Head of caudate nucleus (tissue), 42 donors: ENCODE data around the gene GPR183.

Experiments
- DNase-seq, 42 donors: peaks; one replicate each; pipeline versions ENCODE4 v3.0.0 to v3.0.0-alpha.2; 2020 to 2021; ENCODE audit warnings: mixed read lengths in 7 of 42
- intact Hi-C: fragments of 100-400 bp; cut with DNase I; formaldehyde crosslinking; loops from one replicate; pipeline ENCODE4 v1.15.0; 2022

The GPR183 gene

GRCh38 chr13:99301056-99301838 is 6.0 kb downstream of the GPR183 start:
- DNase-seq, result no peak

GRCh38 chr13:99299920-99300341 is 7.3 kb downstream of the GPR183 start:
- intact Hi-C loops, result no loop called here
- no peak for DNase-seq

More at GRCh38 chr13:99301056-99301838, 6.0 kb downstream of the GPR183 start:
- intact Hi-C loops, result no loop called here

GRCh38 chr13:99299256-99299919 is 7.8 kb downstream of the GPR183 start:
- no peak for DNase-seq
- intact Hi-C loops, result no loop called here

DNA sequence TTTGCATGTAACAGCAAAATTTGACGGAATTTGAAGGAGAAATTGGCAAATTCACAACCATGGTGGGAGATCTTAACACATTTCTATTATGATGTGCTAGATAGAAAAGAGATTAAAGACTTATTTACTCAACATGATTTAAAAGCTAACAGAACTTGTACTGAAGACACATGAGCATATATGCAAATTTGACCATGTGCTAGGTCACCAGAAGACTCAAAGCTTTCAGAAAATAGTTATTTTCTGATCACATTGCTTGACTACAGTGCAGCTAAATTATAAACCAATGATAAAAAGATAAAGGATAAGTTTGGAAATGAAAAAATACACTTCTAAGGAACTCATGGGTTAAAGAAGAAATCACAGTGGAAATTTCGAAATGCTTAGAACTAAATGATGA is 9.1 kb downstream of the GPR183 start:
- DNase-seq, result no peak
- intact Hi-C loops, result no loop called here

- DNase-seq, result no peak
- intact Hi-C loops, result no loop called here
Measured at GRCh38 chr13:99297331-99297730, 9.9 kb downstream of the GPR183 start.

- DNase-seq, result no peak
- intact Hi-C loops, result no loop called here
Measured at GRCh38 chr13:99296398-99296797, 10.8 kb downstream of the GPR183 start.

- intact Hi-C loops, result no loop called here
Measured at GRCh38 chr13:99295488-99296252, 11.5 kb downstream of the GPR183 start.

DNA sequence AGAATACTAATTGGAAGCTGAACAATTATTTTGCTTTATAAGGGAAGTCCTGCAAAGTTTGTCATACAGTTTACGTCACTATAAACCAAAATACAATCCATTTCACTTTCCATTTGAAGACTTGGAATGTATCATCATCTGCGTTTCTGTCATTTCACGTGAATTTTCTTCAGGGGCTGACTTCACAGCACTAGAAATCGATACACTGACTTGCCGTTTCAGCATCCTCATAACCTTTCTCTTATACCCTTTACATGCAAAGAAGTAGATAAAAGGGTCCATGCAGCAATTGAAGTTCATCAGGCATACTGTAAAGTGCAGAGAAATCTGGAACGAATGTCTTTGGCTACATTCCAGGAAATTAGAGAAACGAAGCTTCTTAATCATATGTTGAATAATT is 12.2 kb downstream of the GPR183 start:
- intact Hi-C loops, result no loop called here

More at GRCh38 chr13:99295488-99296252, 11.5 kb downstream of the GPR183 start:
- DNase-seq, result no peak

GRCh38 chr13:99294198-99294597 is 13.0 kb downstream of the GPR183 start:
- intact Hi-C loops, result no loop called here
- no peak for DNase-seq

More for the DNA sequence above, 12.2 kb downstream of the GPR183 start:
- DNase-seq, result no peak

DNA sequence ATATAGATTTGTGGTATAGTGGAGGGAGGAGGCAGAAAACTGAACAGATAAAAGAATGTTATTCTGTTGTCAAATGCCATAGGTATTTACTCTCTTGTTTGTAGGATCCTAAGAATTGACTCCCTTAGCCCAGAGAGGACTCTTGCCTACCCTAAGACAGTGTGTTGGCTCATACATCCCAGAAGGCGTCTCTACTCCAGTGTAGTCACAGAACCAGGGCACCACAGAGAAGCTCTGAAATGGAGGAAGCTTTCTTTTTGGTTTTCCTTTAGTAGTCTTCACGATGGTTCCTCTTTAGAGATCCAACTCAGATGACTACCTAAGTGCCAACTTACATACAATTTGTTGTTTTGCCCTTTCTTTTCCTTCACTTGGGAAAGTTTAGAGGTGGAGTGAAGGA is 14.0 kb downstream of the GPR183 start:
- intact Hi-C loops, result no loop called here
- DNase-seq, result no peak

DNA sequence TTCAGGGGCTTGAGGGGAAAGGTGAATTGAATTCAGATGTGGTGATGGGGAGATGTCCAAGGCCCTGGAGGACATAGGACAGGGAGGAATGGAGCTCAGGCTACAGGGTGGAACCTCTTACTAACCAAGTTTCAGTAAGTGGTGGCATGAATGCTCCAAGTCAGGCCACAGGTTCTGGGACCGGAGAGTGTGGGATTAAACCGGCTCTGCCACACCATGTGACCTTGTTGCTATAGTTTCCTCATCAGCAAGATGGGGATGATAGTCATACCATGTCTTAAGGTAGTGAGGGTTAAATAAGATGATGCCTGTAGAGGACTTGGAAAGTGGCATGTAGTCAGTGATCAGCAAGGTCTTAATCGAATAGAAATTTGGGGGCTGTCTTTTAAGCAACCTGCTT is 16.3 kb downstream of the GPR183 start:
- intact Hi-C loops, result no loop called here
- DNase-seq, result no peak

GRCh38 chr13:99289674-99290337 is 17.4 kb downstream of the GPR183 start:
- DNase-seq, result no peak
- intact Hi-C loops, result no loop called here

DNA sequence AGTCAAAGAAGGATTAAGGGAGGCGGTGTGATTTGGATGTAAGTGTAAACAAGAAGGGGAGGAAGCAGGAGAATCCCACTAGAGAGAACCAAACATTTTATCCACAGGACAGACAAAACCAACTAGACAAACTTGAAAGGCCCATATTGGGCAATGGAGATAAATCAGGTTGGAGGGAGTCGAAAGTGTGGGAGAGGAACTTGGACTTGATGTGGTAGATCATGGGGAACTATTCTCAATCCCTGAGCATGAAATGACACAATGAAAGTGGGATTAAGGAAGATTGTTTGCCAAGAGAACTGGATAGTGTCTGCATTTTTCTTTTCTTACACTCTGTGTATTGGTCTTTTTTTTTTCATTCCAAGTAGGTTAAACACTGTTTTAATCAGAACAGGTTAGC is 17.9 kb downstream of the GPR183 start:
- no peak for DNase-seq
- intact Hi-C loops, result no loop called here

- no peak for DNase-seq
- intact Hi-C loops, result no loop called here
Measured at GRCh38 chr13:99288089-99288488, 19.1 kb downstream of the GPR183 start.

- intact Hi-C loops, result no loop called here
- no peak for DNase-seq
Measured at GRCh38 chr13:99287551-99287950, 19.6 kb downstream of the GPR183 start.

DNA sequence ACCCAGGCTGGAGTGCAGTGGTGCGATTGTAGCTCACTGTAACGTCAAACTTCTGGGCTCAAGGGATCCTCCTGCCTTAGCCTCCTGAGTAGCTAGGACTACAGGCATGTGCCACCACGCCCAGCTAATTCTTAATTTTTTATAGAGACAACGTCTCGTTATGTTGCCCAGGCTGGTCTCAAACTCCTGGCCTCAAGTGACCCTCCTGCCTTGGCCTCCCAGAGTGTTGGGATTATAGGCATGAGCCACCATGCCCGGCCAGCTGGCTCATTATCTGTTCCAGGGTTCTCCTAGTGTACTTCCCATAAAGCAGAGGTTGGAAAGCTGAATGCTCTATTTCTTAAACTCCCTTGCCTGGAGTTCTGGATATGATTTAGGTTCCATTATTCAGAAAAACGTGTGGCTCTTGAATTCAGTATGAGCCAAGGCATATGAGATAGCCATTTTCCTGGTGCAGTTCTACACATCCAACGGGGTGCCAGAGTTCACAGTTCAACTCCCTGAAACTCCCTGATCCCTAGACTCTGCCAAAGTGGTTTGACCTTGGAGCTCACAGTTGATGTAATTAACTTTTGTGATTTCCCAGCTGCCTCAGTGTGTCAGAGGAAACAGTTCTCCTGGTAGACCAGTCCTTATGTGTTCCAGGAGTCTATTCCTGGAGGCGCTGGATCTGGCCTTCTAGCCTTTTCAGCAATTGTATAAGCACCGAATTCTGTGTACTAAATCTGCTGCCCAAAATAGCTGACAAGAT is 21.6 kb downstream of the GPR183 start:
- DNase-seq, result no peak
- intact Hi-C loops, result no loop called here

DNA sequence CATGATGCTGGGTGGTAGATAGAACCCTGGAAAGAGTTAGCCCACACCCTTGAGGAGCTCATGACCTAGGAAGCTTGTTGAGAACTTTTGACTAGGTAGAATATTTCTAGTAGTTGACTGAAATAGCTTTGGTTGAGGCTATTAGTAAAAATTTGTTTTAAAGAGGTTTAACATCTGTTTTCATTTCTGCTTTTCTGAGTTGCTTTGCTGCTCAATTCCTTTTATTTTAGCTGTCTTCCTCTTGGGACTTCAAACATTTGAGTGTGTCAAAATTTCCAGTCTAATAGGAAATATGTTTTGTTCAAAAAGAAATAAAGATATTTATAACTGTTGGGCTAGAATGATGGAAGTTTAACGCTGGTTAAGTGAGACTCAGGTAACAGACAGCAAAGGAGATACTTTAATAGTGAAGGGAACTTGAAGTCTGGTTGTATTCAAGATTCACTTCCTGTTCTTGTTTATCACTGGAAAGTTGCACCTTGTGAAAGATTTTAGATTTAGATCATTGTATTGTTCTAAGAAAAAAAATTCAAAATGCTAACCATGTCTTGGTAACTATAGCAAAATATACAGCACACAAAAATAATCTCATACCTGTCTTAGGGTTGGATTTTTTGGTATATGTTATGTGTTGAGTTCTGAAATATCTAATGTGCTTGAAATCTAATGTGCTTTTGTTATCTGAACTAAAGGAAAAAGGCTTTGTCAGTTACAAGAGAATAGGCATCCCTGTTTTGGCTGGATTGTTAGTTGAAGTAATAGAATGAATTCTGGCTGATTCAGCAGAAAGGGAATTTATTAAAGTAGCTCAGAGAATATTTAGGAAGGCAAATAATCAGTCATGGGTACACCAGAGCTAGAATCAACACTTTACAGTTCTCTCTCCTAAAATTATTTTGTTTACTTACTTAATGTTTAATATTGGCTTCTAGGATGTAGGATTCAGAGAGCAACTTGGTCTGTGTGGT is 24.7 kb downstream of the GPR183 start:
- intact Hi-C loops, result no loop called here
- no peak for DNase-seq
